AG04450 (cell line): Measurements from ENCODE around the gene SLC16A3. TPM values are rescaled to one million over a fixed set of nuclear protein-coding genes. Genes with fewer than 3 reads are reported as not detected.

ENCODE experiments used
- CTCF ChIA-PET: fragments of 300-600, 350-600 bp; formaldehyde crosslinking; extraction: SDS; loops from one replicate; lab custom pipeline; 2022; ENCODE audit warnings: antibody characterized with exemption, inconsistent platforms; lab: Charles Lee
- POLR2A ChIA-PET: fragments of 350-600 bp; formaldehyde crosslinking; extraction: SDS; loops from one replicate; lab custom pipeline; 2021; ENCODE audit warnings: antibody characterized with exemption, inconsistent platforms; lab: Yijun Ruan, JAX
- DNase-seq: peaks from one replicate; pipeline ENCODE4 v3.0.0-alpha.2; 2011; ENCODE audit warnings: low read depth, low spot score
- H3K27ac ChIP-seq: one replicate; pipeline ENCODE4 v1.5.1; 2012; ENCODE audit warnings: low read depth, low read length, control low read depth
- H3K27me3 ChIP-seq: one replicate; pipeline ENCODE4 v1.6.0; 2012; ENCODE audit warnings: low read length; ENCODE audit not compliant: control insufficient read depth, insufficient read depth
- H3K4me3 ChIP-seq: 2 replicates; pipeline ENCODE4 v1.5.1; 2011; ENCODE audit warnings: mild to moderate bottlenecking, low read depth, low read length, control low read depth
- H3K9me3 ChIP-seq: 2 replicates; pipeline ENCODE4 v1.5.1; 2012; ENCODE audit warnings: low read length; ENCODE audit not compliant: control insufficient read depth, insufficient read depth
- polyA plus RNA-seq: library from polyadenylated mRNA; depleted of rRNA; stranded (reverse); fragments of >200 nt; gene quantifications from 2 replicates; pipeline ENCODE4 v1.2.3, GENCODE V29; 2011
- TF ChIP-seq, protein P1 (sequence below): IDR thresholded peaks from 2 replicates; pipeline ENCODE4 v1.5.1; 2011; ENCODE audit warnings: low read depth, low read length, control low read depth, inconsistent platforms

Gene SLC16A3
- polyA plus RNA-seq, 1 experiment, result 61.7 TPM

GRCh38 chr17:82239401-82239925, 10.6 kb downstream of the SLC16A3 start:
- POLR2A ChIA-PET, result interaction anchor here (0.8 kb wide), 1 partner anchor 34 kb away, joined by 3 read pairs; no protein-coding TSS in a partner anchor
- no peak for DNase-seq
- CTCF ChIA-PET, result no interaction called here
- Histone ChIP-seq H3K27me3 (no peaks in the 10 kb centered on the region), H3K4me3 (no peak overlapping the region), H3K27ac (peak overlapping the region; percentile 2), H3K9me3 (peaks cover 3% of the 10 kb centered on the region; the same call in 1 of the 2 replicates)
- TF ChIP-seq, protein P1, sequence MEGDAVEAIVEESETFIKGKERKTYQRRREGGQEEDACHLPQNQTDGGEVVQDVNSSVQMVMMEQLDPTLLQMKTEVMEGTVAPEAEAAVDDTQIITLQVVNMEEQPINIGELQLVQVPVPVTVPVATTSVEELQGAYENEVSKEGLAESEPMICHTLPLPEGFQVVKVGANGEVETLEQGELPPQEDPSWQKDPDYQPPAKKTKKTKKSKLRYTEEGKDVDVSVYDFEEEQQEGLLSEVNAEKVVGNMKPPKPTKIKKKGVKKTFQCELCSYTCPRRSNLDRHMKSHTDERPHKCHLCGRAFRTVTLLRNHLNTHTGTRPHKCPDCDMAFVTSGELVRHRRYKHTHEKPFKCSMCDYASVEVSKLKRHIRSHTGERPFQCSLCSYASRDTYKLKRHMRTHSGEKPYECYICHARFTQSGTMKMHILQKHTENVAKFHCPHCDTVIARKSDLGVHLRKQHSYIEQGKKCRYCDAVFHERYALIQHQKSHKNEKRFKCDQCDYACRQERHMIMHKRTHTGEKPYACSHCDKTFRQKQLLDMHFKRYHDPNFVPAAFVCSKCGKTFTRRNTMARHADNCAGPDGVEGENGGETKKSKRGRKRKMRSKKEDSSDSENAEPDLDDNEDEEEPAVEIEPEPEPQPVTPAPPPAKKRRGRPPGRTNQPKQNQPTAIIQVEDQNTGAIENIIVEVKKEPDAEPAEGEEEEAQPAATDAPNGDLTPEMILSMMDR, result no peak

- TF ChIP-seq, protein P1, result no peak
- no peak for DNase-seq
- ChIA-PET POLR2A (no interaction called here), CTCF (no interaction called here)
- H3K9me3 ChIP-seq, result peaks cover 3% of the 10 kb centered on the region; the same call in 1 of the 2 replicates
- no peaks in the 10 kb centered on the region for H3K27me3 ChIP-seq
- no peak overlapping the region for H3K4me3 ChIP-seq
- H3K27ac ChIP-seq, result peak overlapping the region; percentile 57
Measured at GRCh38 chr17:82239926-82240505, 11.2 kb downstream of the SLC16A3 start.

DNA sequence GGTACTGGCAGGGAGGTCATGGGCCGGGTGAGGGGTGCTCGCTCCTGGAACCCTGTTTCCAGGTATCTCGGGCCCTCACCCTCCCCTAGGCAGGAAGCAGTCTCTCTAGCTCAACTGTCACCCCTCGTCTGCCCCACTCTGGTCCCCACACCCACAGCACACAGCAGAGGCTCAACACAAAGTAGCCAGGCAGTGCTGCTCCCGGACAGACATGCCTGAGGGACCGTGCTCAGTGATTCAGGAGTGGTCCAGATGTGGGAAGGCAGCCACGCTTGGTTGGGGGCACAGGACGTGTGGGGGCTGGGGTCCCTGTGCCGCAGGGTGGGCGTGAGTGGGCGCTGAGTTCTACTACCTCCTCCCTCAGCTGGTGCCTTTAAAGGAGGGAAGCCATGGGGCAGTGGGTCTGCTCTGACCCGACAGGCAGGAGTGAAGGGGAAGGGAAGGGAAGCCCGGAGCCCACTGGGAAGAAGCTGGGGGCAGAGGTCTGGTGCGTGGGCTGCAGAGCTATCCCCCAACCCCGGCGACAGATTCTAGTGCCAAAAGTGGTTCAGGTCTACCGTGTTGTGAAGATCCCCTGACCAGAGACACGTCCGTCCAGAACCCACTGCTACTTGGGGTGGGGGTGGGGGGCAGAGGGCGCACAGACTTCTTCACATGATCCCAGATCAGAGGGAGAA, 11.8 kb downstream of the SLC16A3 start:
- peak overlapping the region; percentile 57 for H3K27ac ChIP-seq
- H3K4me3 ChIP-seq, result no peak overlapping the region
- POLR2A ChIA-PET, result no interaction called here
- no peak for DNase-seq
- CTCF ChIA-PET, result interaction anchor here (0.9 to 1.8 kb wide), 2 partner anchors 34 to 85 kb away, joined by 3 to 4 read pairs; no protein-coding TSS in a partner anchor
- no peaks in the 10 kb centered on the region for H3K27me3 ChIP-seq
- TF ChIP-seq, protein P1, result no peak
- peaks cover 3% of the 10 kb centered on the region; the same call in 1 of the 2 replicates for H3K9me3 ChIP-seq

- no peaks in the 10 kb centered on the region for H3K27me3 ChIP-seq
- no peak overlapping the region for H3K4me3 ChIP-seq
- peaks cover 3% of the 10 kb centered on the region; the same call in 1 of the 2 replicates for H3K9me3 ChIP-seq
- peak overlapping the region; percentile 57 for H3K27ac ChIP-seq
- ChIA-PET POLR2A (no interaction called here), CTCF (interaction anchor here (0.9 to 1.8 kb wide), 2 partner anchors 35 to 86 kb away, joined by 3 to 4 read pairs; no protein-coding TSS in a partner anchor)
- TF ChIP-seq, protein P1, result no peak
- DNase-seq, result no peak
Measured at GRCh38 chr17:82241183-82241925, 12.5 kb downstream of the SLC16A3 start.
